ENCODE results near the gene ATP5PB.

- TF ChIP-seq CTCF (IDR thresholded peaks at IDR 0.05) = no peak
- TF ChIP-seq POLR2A (IDR thresholded peaks at IDR 0.05) = no peak
Observed at GRCh38 chr1:111417755-111418154, 31.5 kb upstream of the ATP5PB start.

All from right lobe of liver (tissue), 4 donors.